Neural progenitor cell (in vitro differentiated cells): ENCODE results near the gene ZNF800. TPM values are rescaled to one million over a fixed set of nuclear protein-coding genes. Genes with fewer than 3 reads are reported as not detected.
A peak's percentile ranks its signal among the peaks of the same experiment; 100 is the strongest.
"Not testable (repeated sequence)": the region's sequence is repeated elsewhere in the genome, so short reads cannot be mapped to it uniquely, and the experiment has no call there.

Experiments
- DNase-seq: peaks from one replicate; pipeline ENCODE4 v3.0.0-alpha.2; 2016; ENCODE audit warnings: low spot score
- H2AFZ ChIP-seq: fragments of 200-600 bp; sonication (generic); replicated peaks from 2 replicates; pipeline ENCODE4 v1.6.1; 2016; ENCODE audit warnings: antibody characterized with exemption
- H3F3A ChIP-seq: fragments of 200-600 bp; sonication (generic); 2 replicates; pipeline ENCODE4 v1.6.1; 2016; ENCODE audit warnings: antibody characterized with exemption, low read depth
- H3K27ac ChIP-seq: fragments of 200-600 bp; sonication (generic); 2 replicates; pipeline ENCODE4 v1.5.1; 2016; ENCODE audit warnings: mild to moderate bottlenecking
- H3K27me3 ChIP-seq: fragments of 200-600 bp; sonication (generic); 2 replicates; pipeline ENCODE4 v1.6.1; 2016; ENCODE audit warnings: mild to moderate bottlenecking, moderate library complexity
- H3K36me3 ChIP-seq: fragments of 200-600 bp; sonication (generic); 2 replicates; pipeline ENCODE4 v1.5.1; 2016
- H3K4me1 ChIP-seq: fragments of 200-600 bp; sonication (generic); 2 replicates; pipeline ENCODE4 v1.6.1; 2016; ENCODE audit warnings: mixed run types
- H3K4me2 ChIP-seq: fragments of 200-600 bp; sonication (generic); 2 replicates; pipeline ENCODE4 v1.6.1; 2016
- H3K4me3 ChIP-seq: fragments of 200-600 bp; sonication (generic); 2 replicates; pipeline ENCODE4 v1.5.1; 2016
- H3K79me2 ChIP-seq: fragments of 200-600 bp; sonication (generic); 2 replicates; pipeline ENCODE4 v1.6.1; 2016; ENCODE audit warnings: low read depth
- H3K9ac ChIP-seq: fragments of 200-600 bp; sonication (generic); 2 replicates; pipeline ENCODE4 v1.6.1; 2016
- H3K9me3 ChIP-seq: fragments of 200-600 bp; sonication (generic); 2 replicates; pipeline ENCODE4 v1.5.1; 2016; ENCODE audit warnings: low read depth
- H4K20me1 ChIP-seq: fragments of 200-600 bp; sonication (generic); 2 replicates; pipeline ENCODE4 v1.6.1; 2016; ENCODE audit warnings: low read depth
- H3K27ac Mint-ChIP-seq: 3 replicates; pipeline ENCODE4 v1.8.0; 2021; ENCODE audit warnings: mixed read lengths
- H3K27me3 Mint-ChIP-seq: 2 replicates; pipeline ENCODE4 v1.8.0; 2022; ENCODE audit warnings: low read depth, mild to moderate bottlenecking, inconsistent platforms, moderate library complexity, mixed read lengths; ENCODE audit not compliant: insufficient read depth
- H3K36me3 Mint-ChIP-seq: 3 replicates; pipeline ENCODE4 v1.8.0; 2021; ENCODE audit warnings: mixed read lengths
- H3K4me1 Mint-ChIP-seq: 3 replicates; pipeline ENCODE4 v1.8.0; 2021; ENCODE audit warnings: mixed read lengths
- H3K4me3 Mint-ChIP-seq: 3 replicates; pipeline ENCODE4 v1.8.0; 2021; ENCODE audit warnings: mild to moderate bottlenecking, moderate library complexity, mixed read lengths
- H3K9me3 Mint-ChIP-seq: 3 replicates; pipeline ENCODE4 v1.8.0; 2020; ENCODE audit warnings: mixed read lengths
- CTCF ChIP-seq: fragments of 200-600 bp; sonication (generic); IDR thresholded peaks from 2 replicates; pipeline ENCODE4 v1.5.1; 2017; ENCODE audit warnings: antibody characterized with exemption, mild to moderate bottlenecking
- EZH2 ChIP-seq: fragments of 200-600 bp; sonication (generic); IDR thresholded peaks from 2 replicates; pipeline ENCODE4 v1.6.1; 2017; ENCODE audit warnings: antibody characterized with exemption, mild to moderate bottlenecking, moderate library complexity
- EZH2phosphoT487 ChIP-seq: fragments of 200-600 bp; sonication (generic); IDR thresholded peaks from 2 replicates; pipeline ENCODE4 v1.6.1; 2017; ENCODE audit warnings: antibody characterized with exemption
- total RNA-seq: library from RNA; depleted of rRNA; stranded (reverse); fragments of >200 nt; gene quantifications from 2 replicates; pipeline ENCODE4 v1.2.3, GENCODE V29; 2015; ENCODE audit warnings: low replicate concordance

Gene ZNF800
- total RNA-seq, 1 donor from 2014 or later = 26.0 TPM

- Histone ChIP-seq H3K36me3 (no peaks in the 10 kb centered on the region), H3K79me2 (no peaks in the 10 kb centered on the region), H3K9me3 (no peaks in the 10 kb centered on the region), H3K9ac (no peak overlapping the region), H3K27ac (no peak overlapping the region), H3K4me3 (no peak overlapping the region), H4K20me1 (no peaks in the 10 kb centered on the region), H3F3A (no peaks in the 10 kb centered on the region), H3K4me1 (no peaks in the 10 kb centered on the region), H3K4me2 (no peak overlapping the region), H2AFZ (no peak overlapping the region), H3K27me3 (peaks cover 75% of the 10 kb centered on the region)
- no peaks in the 10 kb centered on the region for H3K9me3 Mint-ChIP-seq
- no peak overlapping the region for H3K27ac Mint-ChIP-seq
- TF ChIP-seq EZH2phosphoT487 = no peak
- TF ChIP-seq CTCF = no peak
- no peak for TF ChIP-seq EZH2
- H3K4me1 Mint-ChIP-seq = no peaks in the 10 kb centered on the region
- H3K36me3 Mint-ChIP-seq = no peaks in the 10 kb centered on the region
- no peak overlapping the region for H3K4me3 Mint-ChIP-seq
- no peaks in the 10 kb centered on the region for H3K27me3 Mint-ChIP-seq
- DNase-seq = no peak
Measured at GRCh38 chr7:127404286-127405072, 12.0 kb upstream of the ZNF800 start.

GRCh38 chr7:127396184-127396583 lies 3.7 kb upstream of the ZNF800 start:
- Mint-ChIP-seq H3K4me3 (no peak overlapping the region), H3K27ac (no peak overlapping the region)

GRCh38 chr7:127395104-127395503 lies 2.6 kb upstream of the ZNF800 start:
- H3K4me3 Mint-ChIP-seq, H3K36me3 Mint-ChIP-seq, H3K4me1 ChIP-seq, H3K36me3 ChIP-seq, H3K4me3 ChIP-seq, H3K27ac ChIP-seq, H2AFZ ChIP-seq, H3K9me3 ChIP-seq, H3K4me2 ChIP-seq, H3K27ac Mint-ChIP-seq, H3K27me3 Mint-ChIP-seq, H3K79me2 ChIP-seq, H3K9me3 Mint-ChIP-seq, H3K9ac ChIP-seq, DNase-seq: not testable (repeated sequence)
- peaks cover 10% of the 10 kb centered on the region for H4K20me1 ChIP-seq
- peaks cover 63% of the 10 kb centered on the region for H3K27me3 ChIP-seq
- peaks cover 16% of the 10 kb centered on the region for H3F3A ChIP-seq
- H3K4me1 Mint-ChIP-seq = peaks cover 20% of the 10 kb centered on the region

More at GRCh38 chr7:127396184-127396583, 3.7 kb upstream of the ZNF800 start:
- DNase-seq = peak; percentile 9
- Mint-ChIP-seq H3K4me1 (peaks cover 14% of the 10 kb centered on the region), H3K27me3 (peaks cover 8% of the 10 kb centered on the region), H3K9me3 (no peaks in the 10 kb centered on the region), H3K36me3 (no peaks in the 10 kb centered on the region)
- H4K20me1 ChIP-seq = peaks cover 2% of the 10 kb centered on the region
- H2AFZ ChIP-seq = no peak overlapping the region
- TF ChIP-seq EZH2phosphoT487 (no peak), CTCF (peak; percentile 27)
- no peak overlapping the region for H3K27ac ChIP-seq
- H3K4me1 ChIP-seq = no peaks in the 10 kb centered on the region
- peaks cover 64% of the 10 kb centered on the region for H3K27me3 ChIP-seq
- no peak overlapping the region for H3K4me2 ChIP-seq
- H3F3A ChIP-seq = peaks cover 16% of the 10 kb centered on the region
- H3K4me3 ChIP-seq = no peak overlapping the region
- H3K79me2 ChIP-seq = no peaks in the 10 kb centered on the region
- no peak overlapping the region for H3K9ac ChIP-seq
- no peaks in the 10 kb centered on the region for H3K9me3 ChIP-seq
- no peaks in the 10 kb centered on the region for H3K36me3 ChIP-seq

GRCh38 chr7:127393368-127394058 lies 1.0 kb upstream of the ZNF800 start:
- no peaks in the 10 kb centered on the region for H3K9me3 Mint-ChIP-seq
- Histone ChIP-seq H3K4me2 (peak overlapping the region; percentile 97), H4K20me1 (peaks cover 21% of the 10 kb centered on the region), H3K4me1 (no peaks in the 10 kb centered on the region), H3F3A (peaks cover 16% of the 10 kb centered on the region), H3K79me2 (no peaks in the 10 kb centered on the region), H3K27me3 (peaks cover 47% of the 10 kb centered on the region), H3K27ac (no peak overlapping the region), H2AFZ (peak overlapping the region; percentile 96), H3K4me3 (peak overlapping the region; percentile 83), H3K36me3 (no peaks in the 10 kb centered on the region), H3K9me3 (no peaks in the 10 kb centered on the region), H3K9ac (no peak overlapping the region)
- H3K4me1 Mint-ChIP-seq = peaks cover 20% of the 10 kb centered on the region
- H3K27me3 Mint-ChIP-seq = peaks cover 8% of the 10 kb centered on the region
- no peak overlapping the region for H3K27ac Mint-ChIP-seq
- H3K36me3 Mint-ChIP-seq = peaks cover 14% of the 10 kb centered on the region
- peak overlapping the region; percentile 92 for H3K4me3 Mint-ChIP-seq
- peak; percentile 41 for DNase-seq
- TF ChIP-seq EZH2 (peak; percentile 69), EZH2phosphoT487 (peak; percentile 18), CTCF (no peak)
